ENCODE results near the gene SCLY. TPM values are rescaled to one million over a fixed set of nuclear protein-coding genes. Genes with fewer than 3 reads are reported as not detected.

SCLY gene
- total RNA-seq, 1 donor from 2014 or later, result 21.5 TPM

DNA sequence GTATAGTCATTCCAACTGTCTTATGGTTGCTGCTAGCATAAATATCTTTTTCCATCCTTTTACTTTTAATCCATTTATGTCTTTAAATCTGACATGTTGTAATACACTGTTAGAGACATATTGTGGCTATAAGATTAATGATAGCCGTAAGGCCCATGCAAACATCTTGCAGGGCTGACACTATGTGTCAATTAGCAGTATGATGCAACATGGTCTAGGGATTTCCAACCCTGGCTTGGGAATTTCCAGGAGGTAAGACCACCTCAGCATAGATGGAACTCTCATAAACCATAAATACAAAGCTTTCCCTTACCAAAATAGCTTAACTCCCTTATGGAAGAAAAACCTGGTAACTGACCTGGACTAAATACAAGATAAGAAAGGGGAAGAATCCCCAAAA, 16.5 kb downstream of the SCLY start:
- DNase-seq (ENCODE audit: low spot score in 2 of 2, unreplicated experiment in 2 of 2), result no peak
- no peak overlapping the region for H3K4me3 Mint-ChIP-seq
- no peak overlapping the region for H3K27ac Mint-ChIP-seq
- peaks cover 6% of the 10 kb centered on the region for H3K4me1 Mint-ChIP-seq
- TF ChIP-seq, protein P1, sequence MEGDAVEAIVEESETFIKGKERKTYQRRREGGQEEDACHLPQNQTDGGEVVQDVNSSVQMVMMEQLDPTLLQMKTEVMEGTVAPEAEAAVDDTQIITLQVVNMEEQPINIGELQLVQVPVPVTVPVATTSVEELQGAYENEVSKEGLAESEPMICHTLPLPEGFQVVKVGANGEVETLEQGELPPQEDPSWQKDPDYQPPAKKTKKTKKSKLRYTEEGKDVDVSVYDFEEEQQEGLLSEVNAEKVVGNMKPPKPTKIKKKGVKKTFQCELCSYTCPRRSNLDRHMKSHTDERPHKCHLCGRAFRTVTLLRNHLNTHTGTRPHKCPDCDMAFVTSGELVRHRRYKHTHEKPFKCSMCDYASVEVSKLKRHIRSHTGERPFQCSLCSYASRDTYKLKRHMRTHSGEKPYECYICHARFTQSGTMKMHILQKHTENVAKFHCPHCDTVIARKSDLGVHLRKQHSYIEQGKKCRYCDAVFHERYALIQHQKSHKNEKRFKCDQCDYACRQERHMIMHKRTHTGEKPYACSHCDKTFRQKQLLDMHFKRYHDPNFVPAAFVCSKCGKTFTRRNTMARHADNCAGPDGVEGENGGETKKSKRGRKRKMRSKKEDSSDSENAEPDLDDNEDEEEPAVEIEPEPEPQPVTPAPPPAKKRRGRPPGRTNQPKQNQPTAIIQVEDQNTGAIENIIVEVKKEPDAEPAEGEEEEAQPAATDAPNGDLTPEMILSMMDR (IDR thresholded peaks at IDR 0.05; ENCODE audit: unreplicated experiment), result no peak
- no peaks in the 10 kb centered on the region for H3K27me3 Mint-ChIP-seq (ENCODE audit: low read depth)
- H3K9me3 Mint-ChIP-seq, result peaks cover 32% of the 10 kb centered on the region
- peaks cover 78% of the 10 kb centered on the region for H3K36me3 Mint-ChIP-seq

- TF ChIP-seq, protein P1 (IDR thresholded peaks at IDR 0.05; ENCODE audit: unreplicated experiment), result no peak
- H3K4me3 Mint-ChIP-seq, result no peak overlapping the region
- peaks cover 23% of the 10 kb centered on the region for H3K9me3 Mint-ChIP-seq
- H3K27ac Mint-ChIP-seq, result no peak overlapping the region
- no peak for DNase-seq (ENCODE audit: low spot score in 2 of 2, unreplicated experiment in 2 of 2)
- no peaks in the 10 kb centered on the region for H3K27me3 Mint-ChIP-seq (ENCODE audit: low read depth)
- peaks cover 67% of the 10 kb centered on the region for H3K36me3 Mint-ChIP-seq
- peaks cover 6% of the 10 kb centered on the region for H3K4me1 Mint-ChIP-seq
Observed at GRCh38 chr2:238079874-238080327, 19.1 kb downstream of the SCLY start.

DNA sequence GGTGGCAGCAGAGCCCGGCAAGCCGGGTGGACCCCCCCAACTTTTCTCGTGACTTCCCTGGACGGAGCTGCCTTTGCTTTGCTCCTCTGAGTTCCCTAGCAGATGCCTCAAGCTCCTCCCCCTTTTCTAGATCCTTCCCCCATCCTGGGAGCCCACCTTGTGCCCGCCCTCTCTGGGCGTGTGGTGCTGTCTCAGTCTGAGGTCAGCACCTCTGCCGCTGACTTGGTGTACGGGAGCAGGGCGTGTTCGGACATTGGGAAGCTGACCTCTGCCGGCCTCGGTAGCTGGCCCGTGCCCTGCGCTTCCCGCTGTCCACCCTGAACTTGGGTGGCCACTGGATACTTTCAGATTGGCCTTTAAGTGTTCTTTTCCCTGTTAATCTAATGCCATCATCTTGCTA, 19.7 kb downstream of the SCLY start:
- TF ChIP-seq, protein P1 (IDR thresholded peaks at IDR 0.05; ENCODE audit: unreplicated experiment), result no peak
- H3K4me3 Mint-ChIP-seq, result no peak overlapping the region
- H3K27ac Mint-ChIP-seq, result peak overlapping the region; percentile 83
- H3K27me3 Mint-ChIP-seq (ENCODE audit: low read depth), result no peaks in the 10 kb centered on the region
- H3K9me3 Mint-ChIP-seq, result peaks cover 23% of the 10 kb centered on the region
- H3K4me1 Mint-ChIP-seq, result peaks cover 6% of the 10 kb centered on the region
- peaks cover 64% of the 10 kb centered on the region for H3K36me3 Mint-ChIP-seq
- DNase-seq (ENCODE audit: low spot score in 2 of 2, unreplicated experiment in 2 of 2), result no peak

GRCh38 chr2:238081150-238081549, 20.3 kb downstream of the SCLY start:
- Mint-ChIP-seq H3K4me3 (no peak overlapping the region), H3K27ac (peak overlapping the region; percentile 83), H3K9me3 (peaks cover 23% of the 10 kb centered on the region), H3K27me3 (ENCODE audit: low read depth) (no peaks in the 10 kb centered on the region), H3K4me1 (peaks cover 9% of the 10 kb centered on the region), H3K36me3 (peaks cover 61% of the 10 kb centered on the region)
- no peak for DNase-seq (ENCODE audit: low spot score in 2 of 2, unreplicated experiment in 2 of 2)
- TF ChIP-seq, protein P1 (IDR thresholded peaks at IDR 0.05; ENCODE audit: unreplicated experiment), result no peak

DNA sequence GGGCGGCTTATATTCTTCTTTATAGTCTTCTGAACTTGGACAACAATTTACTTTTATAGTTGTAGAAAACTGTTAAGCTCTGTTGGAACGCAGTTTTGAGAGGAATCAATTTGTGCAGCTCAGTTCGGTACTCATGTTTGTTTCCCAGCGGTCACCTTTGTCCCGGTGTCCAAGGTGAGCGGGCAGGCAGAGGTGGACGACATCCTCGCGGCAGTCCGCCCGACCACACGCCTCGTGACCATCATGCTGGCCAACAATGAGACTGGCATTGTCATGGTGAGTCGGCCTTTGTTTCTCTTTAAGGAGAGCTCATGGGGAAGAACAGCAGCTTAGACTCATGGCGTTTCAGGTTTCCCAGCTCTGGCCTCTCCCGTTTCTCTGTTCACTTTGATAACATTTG, 20.8 kb downstream of the SCLY start:
- Mint-ChIP-seq H3K27me3 (ENCODE audit: low read depth) (no peaks in the 10 kb centered on the region), H3K27ac (peak overlapping the region; percentile 83), H3K9me3 (peaks cover 23% of the 10 kb centered on the region), H3K4me3 (no peak overlapping the region), H3K36me3 (peaks cover 59% of the 10 kb centered on the region), H3K4me1 (peaks cover 9% of the 10 kb centered on the region)
- DNase-seq (ENCODE audit: low spot score in 2 of 2, unreplicated experiment in 2 of 2), result no peak
- TF ChIP-seq, protein P1 (IDR thresholded peaks at IDR 0.05; ENCODE audit: unreplicated experiment), result no peak

DNA sequence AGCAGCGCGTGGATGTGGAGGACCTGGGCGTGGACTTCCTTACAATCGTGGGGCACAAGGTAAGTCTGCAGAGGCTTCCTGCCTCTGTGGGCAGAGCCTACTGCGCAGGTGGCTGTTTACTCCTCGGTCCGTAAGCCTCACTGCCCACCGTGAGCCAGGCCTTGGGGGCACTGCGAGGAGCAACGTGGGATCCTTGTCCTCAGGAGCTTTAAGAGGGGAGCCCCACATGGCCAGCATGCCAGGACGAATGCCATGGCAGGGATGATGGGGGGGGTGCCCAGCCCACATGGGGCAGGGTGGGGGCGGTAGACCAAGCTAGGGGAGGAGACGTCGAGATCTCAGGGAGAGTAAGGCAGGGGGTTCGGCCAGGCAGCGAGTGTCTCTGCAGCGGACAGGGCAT, 21.4 kb downstream of the SCLY start:
- Mint-ChIP-seq H3K9me3 (peaks cover 18% of the 10 kb centered on the region), H3K4me3 (no peak overlapping the region), H3K4me1 (peaks cover 9% of the 10 kb centered on the region), H3K36me3 (peaks cover 54% of the 10 kb centered on the region), H3K27me3 (ENCODE audit: low read depth) (no peaks in the 10 kb centered on the region), H3K27ac (no peak overlapping the region)
- TF ChIP-seq, protein P1 (IDR thresholded peaks at IDR 0.05; ENCODE audit: unreplicated experiment), result no peak
- no peak for DNase-seq (ENCODE audit: low spot score in 2 of 2, unreplicated experiment in 2 of 2)

Data from mesothelial cell of epicardium (in vitro differentiated cells).